DOHH2 (cell line): ENCODE results near the gene ZC3H6.
A peak's percentile ranks its signal among the peaks of the same experiment; 100 is the strongest.
"Not testable (repeated sequence)": the region's sequence is repeated elsewhere in the genome, so short reads cannot be mapped to it uniquely, and the experiment has no call there.

Experiments
- H3F3A ChIP-seq: fragments of 200-600 bp; sonication (generic), shearing (Covaris generic); 2 replicates; pipeline ENCODE4 v1.6.0; 2016; ENCODE audit warnings: antibody characterized with exemption, mild to moderate bottlenecking; ENCODE audit not compliant: control insufficient read depth, insufficient read depth
- H3K27ac ChIP-seq: fragments of 200-600 bp; sonication (generic); 2 replicates; pipeline ENCODE4 v1.5.1; 2014; ENCODE audit warnings: low read depth, mild to moderate bottlenecking, low read length, moderate library complexity
- H3K27me3 ChIP-seq: fragments of 200-600 bp; sonication (generic); 2 replicates; pipeline ENCODE4 v1.6.1; 2014; ENCODE audit warnings: mild to moderate bottlenecking, low read length, mixed read lengths; ENCODE audit not compliant: control insufficient read depth
- H3K36me3 ChIP-seq: fragments of 200-600 bp; sonication (generic); 2 replicates; pipeline ENCODE4 v1.6.1; 2014; ENCODE audit warnings: mild to moderate bottlenecking, low read length, moderate library complexity, mixed read lengths; ENCODE audit not compliant: control insufficient read depth
- H3K4me1 ChIP-seq: fragments of 200-600 bp; sonication (generic); 2 replicates; pipeline ENCODE4 v1.6.1; 2014; ENCODE audit warnings: mild to moderate bottlenecking, low read length, mixed read lengths; ENCODE audit not compliant: control insufficient read depth
- H3K4me2 ChIP-seq: fragments of 200-600 bp; sonication (generic); 2 replicates; pipeline ENCODE4 v1.6.0; 2014; ENCODE audit warnings: mild to moderate bottlenecking, low read length, moderate library complexity
- H3K4me3 ChIP-seq: fragments of 200-600 bp; sonication (generic); 2 replicates; pipeline ENCODE4 v1.5.1; 2014; ENCODE audit warnings: mild to moderate bottlenecking, low read length, mixed read lengths
- H3K79me2 ChIP-seq: fragments of 200-600 bp; sonication (generic); 2 replicates; pipeline ENCODE4 v1.6.1; 2014; ENCODE audit warnings: mild to moderate bottlenecking, low read length, mixed read lengths; ENCODE audit not compliant: control insufficient read depth
- H3K9me2 ChIP-seq: fragments of 200-600 bp; sonication (generic); replicated peaks from 2 replicates; pipeline ENCODE4 v1.6.1; 2014; ENCODE audit warnings: mild to moderate bottlenecking, low read length, mixed read lengths; ENCODE audit not compliant: control insufficient read depth
- H3K9me3 ChIP-seq: fragments of 200-600 bp; sonication (generic); 2 replicates; pipeline ENCODE4 v1.6.1; 2014; ENCODE audit warnings: antibody characterized with exemption, low read length, mixed read lengths; ENCODE audit not compliant: control insufficient read depth, insufficient read depth
- H4K20me1 ChIP-seq: fragments of 200-600 bp; sonication (generic); 2 replicates; pipeline ENCODE4 v1.6.0; 2014; ENCODE audit warnings: low read depth, mild to moderate bottlenecking, antibody characterized with exemption, low read length, moderate library complexity; ENCODE audit not compliant: control insufficient read depth, insufficient read depth
- CTCF ChIP-seq: fragments of 200-600 bp; sonication (generic); IDR thresholded peaks from one replicate; pipeline ENCODE4 v1.5.1; 2014; ENCODE audit warnings: antibody characterized with exemption, mild to moderate bottlenecking, low read depth, low read length; ENCODE audit not compliant: poor library complexity, severe bottlenecking
- EZH2phosphoT487 ChIP-seq: fragments of 200-600 bp; sonication (generic); IDR thresholded peaks from 2 replicates; pipeline ENCODE4 v1.6.1; 2017; ENCODE audit warnings: borderline replicate concordance, mild to moderate bottlenecking, antibody characterized with exemption, low read length, moderate library complexity, mixed read lengths

Gene ZC3H6

GRCh38 chr2:112345030-112346027 is 69.9 kb downstream of the ZC3H6 start:
- Histone ChIP-seq H3K36me3 (no peaks in the 10 kb centered on the region), H3K4me3 (no peak overlapping the region), H3K9me2 (no peaks in the 10 kb centered on the region), H3K27me3 (no peaks in the 10 kb centered on the region; the same call in 1 of the 2 replicates), H3K27ac (no peak overlapping the region), H3K79me2 (no peaks in the 10 kb centered on the region), H3K4me1 (no peaks in the 10 kb centered on the region), H4K20me1 (no peaks in the 10 kb centered on the region), H3K9me3 (no peaks in the 10 kb centered on the region), H3F3A (no peaks in the 10 kb centered on the region), H3K4me2 (no peak overlapping the region)
- TF ChIP-seq EZH2phosphoT487 (no peak), CTCF (no peak)

DNA sequence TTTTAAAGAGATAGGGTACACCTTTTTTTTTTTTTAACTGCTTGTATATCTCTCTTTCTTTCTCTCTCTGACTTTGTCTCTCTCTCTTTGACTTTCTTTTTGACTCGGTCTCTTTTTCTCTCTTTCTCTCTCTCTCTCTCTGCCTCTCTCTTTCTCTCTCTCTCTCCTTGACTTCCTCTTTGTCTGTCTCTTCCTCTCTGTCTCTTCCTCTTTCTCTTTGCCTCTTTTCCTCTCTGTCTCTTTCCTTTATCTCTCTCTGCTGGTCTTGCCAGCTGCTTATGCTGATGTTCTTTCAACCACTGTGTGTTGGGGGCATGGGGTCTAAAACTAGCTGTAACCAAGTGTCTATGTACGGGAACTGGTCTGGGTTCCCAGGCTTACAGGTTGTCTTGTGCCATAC is 76.9 kb downstream of the ZC3H6 start:
- not testable (repeated sequence) for H3K4me1 ChIP-seq, H3K9me2 ChIP-seq, H4K20me1 ChIP-seq, H3K4me3 ChIP-seq, H3K79me2 ChIP-seq, H3F3A ChIP-seq, H3K9me3 ChIP-seq, H3K36me3 ChIP-seq, H3K27me3 ChIP-seq, H3K27ac ChIP-seq
- peak overlapping the region; percentile 34 for H3K4me2 ChIP-seq

DNA sequence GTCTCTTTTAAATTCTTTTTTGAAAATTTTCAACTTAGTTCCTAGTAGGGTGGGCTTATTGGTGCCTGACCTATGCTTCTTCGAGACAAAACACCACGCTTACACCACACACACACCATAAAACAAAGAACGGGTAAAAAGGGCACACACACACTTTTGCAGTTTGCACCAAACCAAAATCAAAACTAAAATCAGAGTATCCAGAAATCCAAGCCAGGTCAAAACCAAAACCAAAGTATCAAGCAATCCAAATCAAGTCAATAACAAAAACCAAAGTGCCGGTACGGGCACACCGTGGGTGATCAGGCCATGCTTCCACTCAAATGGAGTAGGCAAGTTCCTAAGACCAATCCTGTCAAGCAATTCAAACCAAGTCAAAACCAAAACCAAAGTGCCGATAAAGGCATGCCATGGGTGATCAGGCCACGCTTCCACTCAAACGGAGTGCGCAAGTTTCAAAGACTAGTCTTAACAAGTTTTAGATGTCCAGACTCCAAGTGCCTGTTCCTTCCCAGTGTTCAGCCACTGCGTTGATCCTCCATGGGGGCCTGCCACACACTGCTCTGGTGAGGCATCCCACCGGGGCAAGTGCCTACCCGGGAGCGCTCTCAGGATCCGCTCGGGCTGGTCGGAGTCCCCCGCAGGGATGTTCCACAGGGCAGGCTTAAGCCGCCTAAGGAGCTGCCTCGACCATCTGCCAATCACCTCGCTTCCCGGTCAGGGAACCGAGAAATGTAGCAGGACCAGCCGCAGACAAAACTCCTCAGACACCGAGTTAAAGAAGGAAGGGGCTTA is 77.6 kb downstream of the ZC3H6 start:
- H3F3A ChIP-seq, H3K4me1 ChIP-seq, H4K20me1 ChIP-seq, H3K36me3 ChIP-seq, H3K9me2 ChIP-seq, H3K4me3 ChIP-seq, H3K79me2 ChIP-seq, H3K4me2 ChIP-seq, H3K27ac ChIP-seq, H3K9me3 ChIP-seq, H3K27me3 ChIP-seq: not testable (repeated sequence)

GRCh38 chr2:112354335-112354734 is 78.9 kb downstream of the ZC3H6 start:
- H3K79me2 ChIP-seq, H3K4me3 ChIP-seq, H3K27ac ChIP-seq, H3K9me3 ChIP-seq, H3K4me2 ChIP-seq, H4K20me1 ChIP-seq, H3K27me3 ChIP-seq, H3F3A ChIP-seq, H3K4me1 ChIP-seq, H3K36me3 ChIP-seq, H3K9me2 ChIP-seq: not testable (repeated sequence)

- H3K9me2 ChIP-seq, H3K27me3 ChIP-seq, H3K27ac ChIP-seq, H3K9me3 ChIP-seq, H3K36me3 ChIP-seq, H3K4me2 ChIP-seq, H3F3A ChIP-seq, H3K79me2 ChIP-seq, H4K20me1 ChIP-seq, H3K4me3 ChIP-seq, H3K4me1 ChIP-seq: not testable (repeated sequence)
Observed at GRCh38 chr2:112360055-112360454, 84.7 kb downstream of the ZC3H6 start.
